Endodermal cell (in vitro differentiated cells): Measurements from ENCODE around the gene PRELID3B. TPM values are rescaled to one million over a fixed set of nuclear protein-coding genes. Genes with fewer than 3 reads are reported as not detected.

Source experiments
- DNase-seq: peaks from one replicate; pipeline ENCODE4 v3.0.0-alpha.2; 2017
- H3K27ac ChIP-seq: 2 replicates; pipeline ENCODE4 v1.5.1; 2013; ENCODE audit warnings: mild to moderate bottlenecking, low read depth, low read length, moderate library complexity
- H3K27me3 ChIP-seq: 2 replicates; pipeline ENCODE4 v1.6.1; 2013; ENCODE audit warnings: mild to moderate bottlenecking, low read length, moderate library complexity; ENCODE audit not compliant: insufficient read depth, control insufficient read depth, poor library complexity, severe bottlenecking
- H3K36me3 ChIP-seq: 2 replicates; pipeline ENCODE4 v1.7.0; 2013; ENCODE audit warnings: mild to moderate bottlenecking, low read length, moderate library complexity; ENCODE audit not compliant: control insufficient read depth, insufficient read depth
- H3K4me1 ChIP-seq: one replicate; pipeline ENCODE4 v1.7.0; 2013; ENCODE audit warnings: low read length; ENCODE audit not compliant: control insufficient read depth, insufficient read depth
- H3K4me3 ChIP-seq: 2 replicates; pipeline ENCODE4 v1.5.1; 2013; ENCODE audit warnings: mild to moderate bottlenecking, low read length, moderate library complexity
- H3K9ac ChIP-seq: 2 replicates; pipeline ENCODE4 v1.6.1; 2013; ENCODE audit warnings: mild to moderate bottlenecking, low read length, moderate library complexity; ENCODE audit not compliant: poor library complexity, severe bottlenecking; ENCODE audit errors: extremely low read depth
- H3K9me3 ChIP-seq: 2 replicates; pipeline ENCODE4 v1.6.1; 2013; ENCODE audit warnings: mild to moderate bottlenecking, low read length, moderate library complexity; ENCODE audit not compliant: control insufficient read depth
- H3K27ac Mint-ChIP-seq: 2 replicates; pipeline ENCODE4 v1.8.0; 2020; ENCODE audit warnings: mixed read lengths
- H3K27me3 Mint-ChIP-seq: 2 replicates; pipeline ENCODE4 v1.8.0; 2021; ENCODE audit warnings: mild to moderate bottlenecking, mixed read lengths; ENCODE audit not compliant: insufficient read depth
- H3K36me3 Mint-ChIP-seq: 2 replicates; pipeline ENCODE4 v1.8.0; 2020; ENCODE audit warnings: low read depth, mixed read lengths
- H3K4me1 Mint-ChIP-seq: 2 replicates; pipeline ENCODE4 v1.8.0; 2020; ENCODE audit warnings: mixed read lengths
- H3K4me3 Mint-ChIP-seq: 2 replicates; pipeline ENCODE4 v1.8.0; 2020; ENCODE audit warnings: mild to moderate bottlenecking, moderate library complexity, mixed read lengths
- H3K9me3 Mint-ChIP-seq: 2 replicates; pipeline ENCODE4 v1.8.0; 2020; ENCODE audit warnings: mild to moderate bottlenecking, mixed read lengths
- WGBS, 2 experiments: methylation state at CpG; one replicate each; pipeline versions ENCODE4 v1.1.5 to v1.1.7; 2013; ENCODE audit warnings: missing lambda C conversion rate in 2 of 2, mixed read lengths in 1 of 2; ENCODE audit not compliant: insufficient coverage in 1 of 2, insufficient read length in 1 of 2; 5-methylcytosine and 5-hydroxymethylcytosine counted together
- total RNA-seq, 2 donors: library from RNA; stranded (reverse); fragmentation: NEBNext Ultra II Directional in 1 of 2; extraction: Animal tissue kit (Norgen Biotek cat#: 25700) in 1 of 2; gene quantifications; 2 replicates in 1 of 2; 3 replicates in 1 of 2; pipeline ENCODE4 v1.2.1, GENCODE V29; 2021
- TF ChIP-seq, protein P1 (sequence below): fragments of 200-600 bp; sonication (generic); conservative IDR thresholded peaks from 2 replicates; pipeline ENCODE4 v1.5.0; 2021; ENCODE audit warnings: antibody characterized with exemption, mild to moderate bottlenecking

PRELID3B gene
- total RNA-seq, 2 donors from 2014 or later: 48.6 to 50.8 TPM

DNA sequence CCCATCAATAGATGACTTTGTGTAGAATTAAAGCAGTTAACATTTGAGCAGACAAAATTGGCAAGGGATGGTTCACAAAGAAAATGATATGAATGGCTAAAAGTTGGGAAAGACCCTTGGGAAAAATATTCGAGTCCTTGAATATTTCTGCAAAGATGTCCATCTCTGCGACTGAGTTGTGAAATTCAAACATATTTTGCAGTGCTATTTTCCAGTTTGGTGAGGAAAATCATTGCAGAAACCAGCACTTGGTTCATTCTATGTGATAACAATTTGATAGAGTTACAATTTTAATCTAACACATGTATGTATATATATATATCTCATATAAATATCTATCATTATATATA lies 6.1 kb upstream of the PRELID3B start:
- H3K4me3 ChIP-seq: no peak overlapping the region
- WGBS, 2 experiments: 78 to 92% methylated on average over 1 to 2 of the region's 2 CpGs
- TF ChIP-seq, protein P1, sequence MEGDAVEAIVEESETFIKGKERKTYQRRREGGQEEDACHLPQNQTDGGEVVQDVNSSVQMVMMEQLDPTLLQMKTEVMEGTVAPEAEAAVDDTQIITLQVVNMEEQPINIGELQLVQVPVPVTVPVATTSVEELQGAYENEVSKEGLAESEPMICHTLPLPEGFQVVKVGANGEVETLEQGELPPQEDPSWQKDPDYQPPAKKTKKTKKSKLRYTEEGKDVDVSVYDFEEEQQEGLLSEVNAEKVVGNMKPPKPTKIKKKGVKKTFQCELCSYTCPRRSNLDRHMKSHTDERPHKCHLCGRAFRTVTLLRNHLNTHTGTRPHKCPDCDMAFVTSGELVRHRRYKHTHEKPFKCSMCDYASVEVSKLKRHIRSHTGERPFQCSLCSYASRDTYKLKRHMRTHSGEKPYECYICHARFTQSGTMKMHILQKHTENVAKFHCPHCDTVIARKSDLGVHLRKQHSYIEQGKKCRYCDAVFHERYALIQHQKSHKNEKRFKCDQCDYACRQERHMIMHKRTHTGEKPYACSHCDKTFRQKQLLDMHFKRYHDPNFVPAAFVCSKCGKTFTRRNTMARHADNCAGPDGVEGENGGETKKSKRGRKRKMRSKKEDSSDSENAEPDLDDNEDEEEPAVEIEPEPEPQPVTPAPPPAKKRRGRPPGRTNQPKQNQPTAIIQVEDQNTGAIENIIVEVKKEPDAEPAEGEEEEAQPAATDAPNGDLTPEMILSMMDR: no peak

DNA sequence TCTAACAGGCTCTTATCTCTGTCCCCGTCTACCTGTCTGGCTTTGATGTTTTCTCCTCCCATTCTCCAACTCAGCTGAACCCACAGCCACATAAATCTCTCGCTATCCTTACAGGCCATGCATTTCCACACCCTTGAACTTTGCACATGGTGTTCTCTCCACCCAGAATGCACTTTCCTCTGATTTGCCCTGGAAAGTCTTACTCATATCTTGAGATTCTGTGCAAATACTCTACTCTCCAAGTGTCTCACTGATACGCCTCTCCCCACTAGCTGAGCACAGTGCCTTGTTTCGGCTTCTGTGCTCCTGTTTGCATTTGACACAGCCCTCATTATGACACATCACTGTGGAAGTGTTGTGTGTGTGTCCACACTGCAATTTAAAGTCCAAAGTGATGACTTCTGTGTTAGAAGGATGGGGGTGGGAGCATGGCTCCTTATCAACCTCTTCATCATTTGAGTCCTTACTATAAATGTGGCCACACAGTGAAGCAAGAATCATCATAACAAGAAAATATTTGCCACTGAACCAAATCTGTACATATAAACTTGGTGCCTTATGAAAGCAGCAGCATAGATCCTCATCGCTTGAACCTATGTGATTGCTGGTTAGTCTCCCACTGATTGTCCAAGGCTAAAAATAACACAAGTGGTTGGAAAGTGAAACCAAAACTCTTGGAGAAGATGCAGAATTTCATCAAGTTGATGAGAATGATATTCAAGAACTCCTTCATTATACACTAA lies 5.5 kb upstream of the PRELID3B start:
- peaks cover under 1% of the 10 kb centered on the region for H3K4me1 Mint-ChIP-seq
- no peaks in the 10 kb centered on the region for H3K9me3 Mint-ChIP-seq
- TF ChIP-seq, protein P1: no peak
- DNase-seq: no peak
- H3K27ac Mint-ChIP-seq: no peak overlapping the region
- H3K36me3 ChIP-seq: no peaks in the 10 kb centered on the region
- peaks cover 43% of the 10 kb centered on the region for H3K27me3 Mint-ChIP-seq
- H3K36me3 Mint-ChIP-seq: no peaks in the 10 kb centered on the region
- no peaks in the 10 kb centered on the region for H3K9me3 ChIP-seq
- no peak overlapping the region for H3K4me3 ChIP-seq
- H3K9ac ChIP-seq: no peak overlapping the region
- peaks cover 7% of the 10 kb centered on the region for H3K27me3 ChIP-seq
- 89% methylated on average over 4 to 5 of the region's 5 CpGs for WGBS, 2 experiments
- no peak overlapping the region for H3K27ac ChIP-seq
- H3K4me1 ChIP-seq: no peaks in the 10 kb centered on the region
- H3K4me3 Mint-ChIP-seq: no peak overlapping the region

More for the DNA sequence above, 6.1 kb upstream of the PRELID3B start:
- H3K36me3 ChIP-seq: no peaks in the 10 kb centered on the region
- no peak overlapping the region for H3K4me3 Mint-ChIP-seq
- H3K9ac ChIP-seq: no peak overlapping the region
- H3K27ac ChIP-seq: no peak overlapping the region
- no peaks in the 10 kb centered on the region for H3K4me1 ChIP-seq
- no peaks in the 10 kb centered on the region for H3K9me3 ChIP-seq
- H3K27ac Mint-ChIP-seq: no peak overlapping the region
- H3K4me1 Mint-ChIP-seq: no peaks in the 10 kb centered on the region
- peaks cover 41% of the 10 kb centered on the region for H3K27me3 Mint-ChIP-seq
- H3K27me3 ChIP-seq: peaks cover 7% of the 10 kb centered on the region
- no peaks in the 10 kb centered on the region for H3K36me3 Mint-ChIP-seq
- no peak for DNase-seq
- no peaks in the 10 kb centered on the region for H3K9me3 Mint-ChIP-seq

DNA sequence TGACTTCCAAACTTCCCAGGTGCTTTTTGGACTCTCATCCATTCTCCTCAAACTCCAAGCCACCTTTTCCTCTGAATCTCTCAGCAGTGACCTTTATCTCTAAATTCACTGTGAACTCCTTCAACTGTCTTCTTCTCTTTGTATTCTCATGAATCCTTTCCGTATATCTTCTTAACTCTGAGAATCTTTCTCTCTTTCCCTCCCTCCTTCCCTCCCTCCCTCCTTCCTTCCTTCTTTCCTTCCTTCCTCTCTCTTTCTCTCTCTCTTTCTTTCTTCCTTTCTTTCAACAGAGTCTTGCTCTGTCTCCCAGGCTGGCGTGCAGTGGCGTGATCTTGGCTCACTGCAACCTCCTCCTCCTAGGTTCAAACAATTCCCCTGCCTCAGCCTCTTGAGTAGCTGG lies 4.3 kb upstream of the PRELID3B start:
- peaks cover 40% of the 10 kb centered on the region for H3K27me3 Mint-ChIP-seq
- 77 to 96% methylated on average over 1 to 3 of the region's 3 CpGs for WGBS, 2 experiments
- H3K9me3 Mint-ChIP-seq: no peaks in the 10 kb centered on the region
- no peak overlapping the region for H3K27ac Mint-ChIP-seq
- H3K27me3 ChIP-seq: peaks cover 7% of the 10 kb centered on the region
- DNase-seq: no peak
- no peak overlapping the region for H3K4me3 Mint-ChIP-seq
- no peaks in the 10 kb centered on the region for H3K4me1 ChIP-seq
- H3K4me3 ChIP-seq: no peak overlapping the region
- H3K36me3 ChIP-seq: no peaks in the 10 kb centered on the region
- H3K4me1 Mint-ChIP-seq: peaks cover 3% of the 10 kb centered on the region
- H3K36me3 Mint-ChIP-seq: no peaks in the 10 kb centered on the region
- H3K9me3 ChIP-seq: no peaks in the 10 kb centered on the region
- H3K9ac ChIP-seq: no peak overlapping the region
- H3K27ac ChIP-seq: no peak overlapping the region
- TF ChIP-seq, protein P1: no peak
